ENCODE data around the gene SEC22A. TPM values are rescaled to one million over a fixed set of nuclear protein-coding genes. Genes with fewer than 3 reads are reported as not detected.

The SEC22A gene
- total and polyA plus RNA-seq, 2 of the 8 experiments (the other 6 are each of a cell fraction or from before 2014, with no cell fraction given), result 10.6 to 17.1 TPM

- H2BK15ac ChIP-seq (ENCODE audit: low read length), result no peak overlapping the region
- WGBS, 2 experiments (ENCODE audit: extremely low coverage in 1 of 2, insufficient coverage in 1 of 2, insufficient read length in 1 of 2, insufficient replicate concordance in 2 of 2, low coverage in 1 of 2, low lambda C conversion rate in 2 of 2, missing lambda C conversion rate in 1 of 2), result 96% methylated on average over 4 of the region's 4 CpGs; no CpG with 5 or more reads in 1 of the 2 experiments
- no peaks in the 10 kb centered on the region for H3K23me2 ChIP-seq (ENCODE audit: low read depth, low read length)
- no peak overlapping the region for H2AK5ac ChIP-seq (ENCODE audit: low read depth, low read length)
- no peak overlapping the region for H3K18ac ChIP-seq (ENCODE audit: extremely low read depth, low read length)
- DNase-seq (ENCODE audit: low read depth in 1 of 2, low spot score in 2 of 2) (peak in 1 of 2 experiments; percentile 16), FAIRE-seq (no peak)
- ChIA-PET CTCF (ENCODE audit: partially characterized antibody) (interaction anchor here (1.2 to 3.6 kb wide), 5 partner anchors 12 to 142 kb away, joined by 3 to 10 read pairs (median 4); no protein-coding TSS in a partner anchor), POLR2A (ENCODE audit: partially characterized antibody) (no interaction called here)
- no peak overlapping the region for H3K9ac ChIP-seq (replicated peaks in 1 of 4; ENCODE audit: extremely low read depth in 1 of 4, low read depth in 3 of 4, low read length in 3 of 4)
- H3K9me3 ChIP-seq (ENCODE audit: insufficient read depth in 2 of 2, low read depth in 1 of 2, low read length in 1 of 2), result 0 out of 4 replicates have a peak, but pooled peaks cover 0 to 2% of the 10 kb centered on the region in 2 experiments
- H3K14ac ChIP-seq (ENCODE audit: insufficient read length), result no peak overlapping the region
- no peak overlapping the region for H3K56ac ChIP-seq (replicated peaks; ENCODE audit: insufficient read length, low read depth, low read length)
- H3K79me2 ChIP-seq (ENCODE audit: control insufficient read depth in 1 of 2, insufficient read depth in 2 of 2, low read length in 2 of 2), result no peaks in the 10 kb centered on the region
- H3K4ac ChIP-seq (replicated peaks; ENCODE audit: insufficient read length, low read depth, low read length), result no peak overlapping the region
- no peak overlapping the region for H3K23ac ChIP-seq (ENCODE audit: insufficient read length)
- no peak overlapping the region for H2BK20ac ChIP-seq (ENCODE audit: low read length)
- H4K8ac ChIP-seq (ENCODE audit: extremely low read depth, insufficient read depth, low read length), result no peak overlapping the region
- no peaks in the 10 kb centered on the region for H3K4me1 ChIP-seq (replicated peaks in 1 of 4; ENCODE audit: control insufficient read depth in 3 of 4, insufficient read depth in 4 of 4, low read length in 3 of 4)
- H3K79me1 ChIP-seq (ENCODE audit: low read depth, low read length), result no peaks in the 10 kb centered on the region
- no peak overlapping the region for H4K91ac ChIP-seq (replicated peaks; ENCODE audit: insufficient read length, low read length)
- H2BK5ac ChIP-seq (ENCODE audit: low read depth, low read length), result no peak overlapping the region
- no peak overlapping the region for H2BK120ac ChIP-seq (replicated peaks; ENCODE audit: low read depth, low read length)
- H2BK12ac ChIP-seq (ENCODE audit: low read depth, low read length), result no peak overlapping the region
- no peak overlapping the region for H2AFZ ChIP-seq (ENCODE audit: low read length)
- H4K20me1 ChIP-seq (replicated peaks in 1 of 2; ENCODE audit: control insufficient read depth in 1 of 2, insufficient read depth in 2 of 2, low read length in 2 of 2), result no peaks in the 10 kb centered on the region
- H3K36me3 ChIP-seq (ENCODE audit: control insufficient read depth in 2 of 4, insufficient read depth in 4 of 4, low read length in 3 of 4), result peaks cover 0 to 20% (median 11%) of the 10 kb centered on the region in 4 experiments; a peak in 5 of 8 replicates
- no peak overlapping the region for H4K5ac ChIP-seq (ENCODE audit: insufficient read length, low read depth, low read length)
- H3K4me3 ChIP-seq (ENCODE audit: extremely low read depth in 1 of 4, insufficient read depth in 2 of 4, low read depth in 3 of 4, low read length in 4 of 4), result no peak overlapping the region
- H3K27ac ChIP-seq (ENCODE audit: low read depth, low read length), result no peak overlapping the region
- no peak overlapping the region for H3K4me2 ChIP-seq (ENCODE audit: insufficient read depth in 1 of 2, low read depth in 2 of 2, low read length in 2 of 2)
- no peaks in the 10 kb centered on the region for H3K27me3 ChIP-seq (replicated peaks in 1 of 4; ENCODE audit: control insufficient read depth in 3 of 4, extremely low read depth in 1 of 4, insufficient read depth in 3 of 4, low read length in 3 of 4)
- TF ChIP-seq TAF1 (IDR thresholded peaks at IDR 0.05; ENCODE audit: low read depth, low read length), result no peak
- TF ChIP-seq RBBP5 (IDR thresholded peaks at IDR 0.05; ENCODE audit: borderline replicate concordance, low read depth, low read length), result no peak
- TF ChIP-seq HDAC6 (IDR thresholded peaks at IDR 0.05; ENCODE audit: low read depth, low read length), result no peak
- no peak for TF ChIP-seq KDM1A (IDR thresholded peaks at IDR 0.05; ENCODE audit: borderline replicate concordance, low read length)
- no peak for TF ChIP-seq TBP (IDR thresholded peaks at IDR 0.05; ENCODE audit: low read depth, low read length)
- no peak for TF ChIP-seq GTF2F1 (IDR thresholded peaks at IDR 0.05; ENCODE audit: borderline replicate concordance, low read depth, low read length)
- TF ChIP-seq USF2 (IDR thresholded peaks at IDR 0.05; ENCODE audit: low read length), result no peak
- no peak for TF ChIP-seq MAFK (IDR thresholded peaks at IDR 0.05; ENCODE audit: low read depth, low read length)
- no peak for TF ChIP-seq KDM5A (IDR thresholded peaks at IDR 0.05; ENCODE audit: low read length)
Measured at GRCh38 chr3:123163141-123163540, 38.6 kb upstream of the SEC22A start.
